Right ventricle myocardium inferior (tissue), 1 donor: ENCODE results near the gene PPY. TPM values are rescaled to one million over a fixed set of nuclear protein-coding genes. Genes with fewer than 3 reads are reported as not detected.
"Not testable (repeated sequence)": the region's sequence is repeated elsewhere in the genome, so short reads cannot be mapped to it uniquely, and the experiment has no call there.

Experiments used
- ATAC-seq: fragments of 200-7000 bp; cut with Tn5 transposase; one replicate; pipeline ENCODE4 v1.9.1; 2020; ENCODE audit warnings: mild to moderate bottlenecking, moderate library complexity
- DNase-seq: peaks from one replicate; pipeline ENCODE4 v3.0.0; 2021; ENCODE audit errors: missing footprints
- intact Hi-C: fragments of 100-400 bp; cut with DNase I; formaldehyde crosslinking; loops from one replicate; pipeline ENCODE4 v1.11.0; 2022
- total RNA-seq: library from RNA; stranded (reverse); fragmentation: NEBNext Ultra II Directional; extraction: Animal tissue kit (Norgen Biotek cat#: 25700); gene quantifications from one replicate; pipeline ENCODE4 v1.2.1, GENCODE V29; 2021
- donor health status: DM: no; HTN: yes; CAD: no; lungs with severe emphysema.

Gene PPY
- total RNA-seq, 1 donor from 2014 or later, result not detected

DNA sequence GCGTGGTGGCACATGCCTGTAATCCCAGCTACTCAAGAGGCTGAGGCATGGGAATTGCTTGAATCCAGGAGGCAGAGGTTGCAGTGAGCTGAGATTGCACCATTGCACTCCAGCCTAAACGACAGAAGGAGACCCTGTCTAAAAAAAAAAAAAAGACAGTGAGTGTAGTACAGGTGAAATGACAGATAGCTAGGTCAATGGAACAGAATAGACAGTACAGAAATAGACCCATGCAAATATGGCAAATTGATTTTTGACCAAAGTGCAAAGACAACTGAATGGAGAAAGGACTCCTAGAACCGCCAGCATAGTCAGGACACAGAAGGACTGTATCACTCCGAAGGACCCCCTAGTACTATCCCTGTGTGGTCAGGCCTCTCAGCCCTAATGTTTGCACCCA, 28.1 kb upstream of the PPY start:
- no peak for ATAC-seq
- intact Hi-C loops, result no loop called here
- DNase-seq, result no peak

GRCh38 chr17:43967251-43967875, 25.1 kb upstream of the PPY start:
- ATAC-seq (no peak), DNase-seq (no peak)
- intact Hi-C loops, result no loop called here

- ATAC-seq (no peak), DNase-seq (no peak)
- intact Hi-C loops, result no loop called here
These were observed 24.0 kb upstream of the PPY start for GRCh38 chr17:43966276-43966675.

GRCh38 chr17:43962479-43962878, 20.2 kb upstream of the PPY start:
- ATAC-seq (no peak), DNase-seq (no peak)
- intact Hi-C loops, result no loop called here

GRCh38 chr17:43961954-43962353, 19.7 kb upstream of the PPY start:
- intact Hi-C loops, result no loop called here
- no peak for DNase-seq
- ATAC-seq, result no peak

- ATAC-seq, DNase-seq, intact Hi-C loops: not testable (repeated sequence)
These were observed 19.0 kb upstream of the PPY start for GRCh38 chr17:43961292-43961691.

GRCh38 chr17:43958748-43959352, 16.6 kb upstream of the PPY start:
- intact Hi-C loops, result no loop called here
- ATAC-seq, result no peak

DNA sequence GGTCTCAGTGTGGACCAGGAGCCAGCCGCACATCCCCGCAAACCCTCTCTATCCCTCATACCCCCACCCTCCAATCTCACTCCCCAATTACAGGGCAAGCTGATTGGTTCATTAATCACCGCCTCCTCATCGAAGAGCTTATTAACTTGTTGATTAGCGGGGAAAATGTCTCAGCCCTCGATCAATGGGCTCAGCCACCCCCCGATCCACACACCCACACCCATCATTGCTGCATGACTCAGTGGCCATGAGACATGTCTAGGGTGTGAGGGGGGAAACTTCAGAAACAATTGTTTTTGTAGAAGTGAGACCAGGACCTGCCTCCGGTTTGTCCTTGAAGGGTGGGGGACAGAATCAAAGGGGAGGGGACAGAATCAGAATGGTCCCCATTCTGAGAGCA, 13.9 kb upstream of the PPY start:
- intact Hi-C loops, result no loop called here
- ATAC-seq (no peak), DNase-seq (no peak)

More at GRCh38 chr17:43958748-43959352, 16.6 kb upstream of the PPY start:
- no peak for DNase-seq

- DNase-seq (no peak), ATAC-seq (no peak)
- intact Hi-C loops, result no loop called here
These were observed 11.5 kb upstream of the PPY start, which contains the start of gene PYY for GRCh38 chr17:43953746-43954145. TSS of gene PYY (minus strand) at chr17:43953940. CDS start at chr17:43953483, 457 bp downstream.

DNA sequence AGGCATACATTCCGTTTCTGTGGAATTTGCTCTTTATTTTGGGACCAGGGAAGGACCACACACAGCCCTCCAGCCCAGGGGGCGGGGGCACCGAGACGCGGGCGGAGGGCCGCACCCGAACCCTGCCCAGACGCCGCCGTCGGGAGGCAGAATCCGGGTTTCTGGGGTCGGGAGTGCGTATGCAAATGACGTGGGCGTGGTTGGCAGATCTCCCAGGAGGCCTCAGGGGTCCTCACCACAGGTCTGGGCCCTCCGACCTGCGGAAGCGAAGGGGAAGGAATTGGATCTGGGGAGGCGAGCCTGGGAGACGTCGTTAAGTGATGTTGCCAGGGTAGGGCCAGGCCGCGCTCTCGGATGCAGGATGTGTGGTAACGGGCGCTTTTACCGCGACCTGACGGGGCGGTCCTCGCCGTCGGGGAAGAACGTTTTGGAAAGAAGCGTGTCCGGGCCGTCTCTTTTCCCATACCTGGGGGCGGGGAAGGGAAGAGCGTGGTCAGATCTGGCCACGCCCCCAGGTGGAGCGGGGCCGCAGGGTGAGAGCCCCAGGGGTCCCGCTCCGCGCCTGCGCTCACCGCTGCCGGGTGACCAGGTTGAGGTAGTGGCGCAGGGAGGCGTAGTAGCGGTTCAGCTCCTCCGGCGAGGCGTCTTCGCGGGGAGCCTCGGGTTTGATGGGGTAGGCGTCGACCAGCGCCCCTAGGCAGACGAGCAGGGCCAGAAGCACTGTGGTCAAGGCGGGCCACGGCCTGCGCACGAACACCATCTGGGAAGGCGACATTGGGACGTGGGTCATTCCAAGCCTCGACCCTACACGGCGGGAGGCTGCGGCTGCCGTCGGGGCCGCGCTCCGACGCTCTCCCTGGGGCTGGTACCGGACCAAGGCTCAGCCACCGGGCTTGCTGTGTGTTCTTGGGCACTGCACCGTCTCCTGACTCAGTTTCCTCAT, 10.7 kb upstream of the PPY start:
- intact Hi-C loops, result no loop called here
- ATAC-seq, result no peak
- no peak for DNase-seq

DNA sequence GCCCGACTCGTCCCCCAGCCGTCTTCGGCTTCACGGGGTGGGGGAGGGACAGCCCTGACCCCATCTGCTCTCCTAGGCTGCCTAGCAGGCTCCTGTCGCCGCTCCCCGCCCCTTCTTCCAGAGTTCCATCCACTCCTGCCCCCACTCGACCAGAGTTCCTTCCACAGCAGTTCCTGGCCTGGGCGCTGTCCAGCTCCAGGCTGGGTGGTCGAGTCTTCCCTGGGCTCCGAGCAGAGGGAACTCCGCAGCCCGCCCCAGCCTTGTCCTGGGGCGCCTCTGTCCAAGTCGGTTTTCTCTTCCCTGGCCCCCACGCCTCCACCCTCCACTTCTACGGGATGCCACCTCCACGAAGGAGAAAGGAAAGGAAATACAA, 10.1 kb upstream of the PPY start:
- intact Hi-C loops, result no loop called here
- no peak for ATAC-seq
- DNase-seq, result no peak

DNA sequence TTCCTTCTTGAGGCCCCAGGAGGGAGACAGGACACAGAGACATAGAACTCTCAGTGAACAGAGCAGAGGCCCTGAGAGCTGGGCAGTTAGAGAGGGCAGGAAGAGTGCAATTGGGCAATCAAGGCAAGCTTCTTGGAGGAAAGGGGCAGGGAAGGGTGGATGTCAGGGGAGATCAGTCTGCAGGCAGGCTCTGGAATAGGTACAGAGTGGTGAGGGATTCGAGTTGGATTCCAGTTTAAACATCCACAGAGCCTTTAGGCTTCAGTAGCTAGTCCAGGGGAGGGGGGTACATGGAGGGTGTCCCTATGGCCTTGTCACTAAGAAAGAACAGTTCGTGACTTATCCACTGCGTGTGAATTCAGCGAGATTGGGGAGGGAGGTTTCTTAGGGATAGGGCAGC, 9.5 kb upstream of the PPY start:
- intact Hi-C loops, result no loop called here
- ATAC-seq (no peak), DNase-seq (no peak)

- intact Hi-C loops, result no loop called here
- ATAC-seq, result no peak
- DNase-seq, result no peak
These were observed 8.3 kb upstream of the PPY start for GRCh38 chr17:43950554-43950953.

DNA sequence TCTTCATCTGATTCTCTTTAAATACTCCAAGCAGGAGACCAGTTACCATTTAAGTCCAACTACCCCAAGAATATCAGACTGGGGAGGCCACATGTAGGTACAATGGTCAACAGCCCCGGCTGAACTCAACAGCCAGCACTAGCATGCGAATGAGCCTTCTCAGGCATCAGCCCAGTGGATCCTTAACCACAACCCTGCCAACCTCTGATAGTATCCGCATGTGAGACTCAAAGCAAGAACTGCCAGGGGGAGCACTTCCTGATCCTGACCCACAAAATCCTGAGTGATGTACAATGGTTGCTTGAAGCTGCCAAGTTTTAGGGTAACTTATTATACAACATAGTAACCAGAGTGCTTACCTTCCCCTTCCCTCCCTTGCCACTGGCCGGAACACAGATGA, 7.5 kb upstream of the PPY start:
- DNase-seq (no peak), ATAC-seq (no peak)
- intact Hi-C loops, result loop anchor here (10.0 kb wide), 1 partner anchor 95 kb away; no protein-coding TSS in a partner anchor

DNA sequence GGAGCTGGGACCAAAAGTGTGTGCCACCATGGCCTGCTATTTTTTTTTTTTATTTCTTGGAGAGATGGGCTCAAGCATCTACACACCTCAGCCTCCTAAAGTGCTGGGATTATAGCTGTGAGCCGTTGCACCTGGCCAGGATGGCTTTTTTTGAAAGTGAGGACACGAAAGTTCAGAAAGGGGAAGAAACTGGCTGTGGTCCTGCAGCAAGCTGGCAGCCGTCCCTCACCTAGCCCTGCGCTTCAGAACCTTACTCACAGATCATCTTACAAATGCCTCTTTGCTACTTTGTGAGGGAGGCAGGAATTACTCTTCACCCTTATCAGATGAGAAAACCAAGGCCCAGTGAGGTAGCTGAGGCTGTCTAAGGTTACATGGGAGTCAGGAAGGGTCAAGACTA, 4.5 kb upstream of the PPY start:
- intact Hi-C loops, result loop anchor here (10.0 kb wide), 1 partner anchor 98 kb away; no protein-coding TSS in a partner anchor
- DNase-seq (no peak), ATAC-seq (no peak)

DNA sequence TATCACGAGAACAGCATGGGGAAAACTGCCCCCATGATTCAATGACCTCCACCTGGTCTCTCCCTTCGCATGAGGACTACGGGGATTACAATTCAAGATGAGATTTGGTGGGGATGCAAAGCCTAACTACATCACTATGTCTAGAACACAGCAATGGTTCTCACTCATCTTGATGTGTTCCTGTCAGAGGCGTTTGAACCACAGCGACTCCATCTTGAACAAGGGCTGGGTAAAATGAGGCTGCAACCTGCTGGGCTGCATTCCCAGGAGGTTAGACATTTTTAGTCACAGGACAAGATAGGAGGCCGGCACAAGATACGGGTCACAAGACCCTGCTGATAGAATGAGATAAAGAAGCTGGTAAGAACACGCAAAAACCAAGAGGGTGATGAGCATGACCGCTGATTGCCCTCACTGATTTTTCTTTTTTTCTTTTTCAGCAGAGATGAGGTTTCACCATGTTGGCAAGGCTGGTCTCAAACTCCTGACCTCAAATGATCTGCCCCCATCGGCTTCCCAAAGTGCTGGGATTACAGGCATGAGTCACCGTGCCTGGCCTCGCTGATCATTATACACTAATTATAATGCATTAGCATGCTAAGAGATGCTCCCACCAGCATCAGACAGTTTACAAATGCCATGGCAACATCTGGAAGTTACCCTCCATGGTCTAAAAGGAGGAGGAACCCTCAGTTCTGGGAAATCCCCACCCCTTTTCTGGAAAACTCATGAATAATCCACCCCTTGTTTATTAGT, 3.0 kb upstream of the PPY start:
- DNase-seq, result no peak
- intact Hi-C loops, result loop anchor here (10.0 kb wide), 1 partner anchor 100 kb away; no protein-coding TSS in a partner anchor
- no peak for ATAC-seq

DNA sequence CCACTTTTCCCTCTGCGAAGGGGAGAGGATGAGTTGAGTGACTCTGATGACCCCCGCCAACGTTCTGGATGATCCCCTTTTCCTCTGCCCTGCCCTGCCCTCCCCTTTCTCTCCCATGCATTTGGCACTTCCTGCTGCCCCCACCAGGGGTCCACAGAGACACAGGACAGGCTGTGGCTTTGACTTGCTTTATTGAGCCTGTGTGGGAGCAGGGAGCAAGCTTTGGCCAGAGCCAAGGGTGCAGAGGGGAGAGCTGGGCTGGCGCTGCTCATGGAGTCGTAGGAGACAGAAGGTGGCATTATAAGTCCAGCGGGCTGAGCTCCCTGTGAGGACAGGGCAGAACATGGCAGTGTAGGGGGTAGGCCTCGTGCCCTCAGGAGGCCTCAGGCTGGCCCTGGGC, 1.6 kb downstream of the PPY start:
- ATAC-seq, result peak; percentile 48
- intact Hi-C loops, result loop anchor here (10.0 kb wide), 1 partner anchor 104 kb away; no protein-coding TSS in a partner anchor
- DNase-seq, result no peak

- intact Hi-C loops, result loop anchor here (10.0 kb wide), 1 partner anchor 105 kb away; no protein-coding TSS in a partner anchor
- no peak for ATAC-seq
- DNase-seq, result no peak
These were observed 2.4 kb downstream of the PPY start for GRCh38 chr17:43939886-43940285.

DNA sequence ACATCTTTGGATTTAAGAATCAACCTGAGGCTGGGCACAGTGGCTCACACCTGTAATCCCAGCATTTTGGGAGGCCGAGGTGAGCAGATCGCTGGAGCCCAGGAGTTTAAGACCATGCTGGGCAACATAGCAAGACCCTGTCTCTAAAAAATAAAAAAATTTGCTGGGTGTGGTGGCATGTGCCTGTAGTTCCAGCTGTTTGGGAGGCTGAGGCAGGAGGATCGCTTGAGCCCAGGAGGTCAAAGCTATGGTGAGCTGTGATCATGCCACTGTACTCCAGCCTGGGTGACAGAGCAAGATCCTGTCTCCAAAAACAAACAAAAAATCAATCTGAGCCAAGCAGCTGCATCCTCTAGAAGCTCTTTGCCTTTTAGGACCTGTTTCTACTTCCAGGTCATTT, 2.8 kb downstream of the PPY start:
- ATAC-seq, intact Hi-C loops: not testable (repeated sequence)

More for the DNA sequence above, 2.8 kb downstream of the PPY start:
- not testable (repeated sequence) for DNase-seq
